K562 (cell line): ENCODE measurements around the gene SLC34A3.

Experiments
- DNMT1 ChIP-seq: fragments of 450-650 bp; IDR thresholded peaks from 2 replicates; pipeline ENCODE4 v1.6.1; 2016; ENCODE audit warnings: antibody characterized with exemption, mild to moderate bottlenecking
- ELF2 ChIP-seq: fragments of 250-450 bp; sonication (Bioruptor Pico); IDR thresholded peaks from 2 replicates; pipeline ENCODE4 v1.5.0; 2021; ENCODE audit warnings: mild to moderate bottlenecking
- FOXP1 ChIP-seq: sonication (generic); formaldehyde crosslinking; IDR thresholded peaks from 2 replicates; pipeline ENCODE4 v1.8.0; 2022; ENCODE audit warnings: mild to moderate bottlenecking, missing genetic modification reagents
- HDAC6 ChIP-seq: IDR thresholded peaks from 2 replicates; pipeline ENCODE4 v1.6.1; 2012; ENCODE audit warnings: low read depth, mild to moderate bottlenecking, control low read depth, inconsistent platforms, low read length, moderate library complexity
- HDGF ChIP-seq: fragments of 450-650 bp; IDR thresholded peaks from 2 replicates; pipeline ENCODE4 v1.6.1; 2016
- SMARCE1 ChIP-seq: fragments of 450-650 bp; IDR thresholded peaks from 2 replicates; pipeline ENCODE4 v1.7.1; 2016; ENCODE audit warnings: mild to moderate bottlenecking
- SOX6 ChIP-seq: fragments of 450-650 bp; IDR thresholded peaks from 2 replicates; pipeline ENCODE4 v1.6.1; 2014; ENCODE audit warnings: mild to moderate bottlenecking
- ZNF3 ChIP-seq: fragments of 250-450 bp; sonication (Bioruptor Pico); IDR thresholded peaks from 2 replicates; pipeline ENCODE4 v1.5.0; 2021; ENCODE audit warnings: mild to moderate bottlenecking, moderate library complexity
- TF ChIP-seq, protein P1 (sequence below): sonication (generic); formaldehyde crosslinking; IDR thresholded peaks from 2 replicates; pipeline ENCODE4 v1.8.1; 2023; ENCODE audit warnings: mild to moderate bottlenecking, missing genetic modification reagents
- TF ChIP-seq, protein P2 (sequence below): fragments of 450-650 bp; IDR thresholded peaks from 2 replicates; pipeline ENCODE4 v1.6.1; 2016; ENCODE audit warnings: antibody characterized with exemption
- TF ChIP-seq, protein P3 (sequence below), 3 experiments: IDR thresholded peaks in 2 of 3; conservative IDR thresholded peaks in 1 of 3; 2 replicates each; pipeline ENCODE4 v1.5.1; 2011 to 2012; ENCODE audit warnings: low read length in 3 of 3, mild to moderate bottlenecking in 3 of 3, control low read depth in 2 of 3, improper control_type of control experiment in 1 of 3, inconsistent platforms in 1 of 3, low read depth in 1 of 3, mixed read lengths in 1 of 3, moderate library complexity in 1 of 3; ENCODE audit not compliant: insufficient read depth in 2 of 3

DNA sequence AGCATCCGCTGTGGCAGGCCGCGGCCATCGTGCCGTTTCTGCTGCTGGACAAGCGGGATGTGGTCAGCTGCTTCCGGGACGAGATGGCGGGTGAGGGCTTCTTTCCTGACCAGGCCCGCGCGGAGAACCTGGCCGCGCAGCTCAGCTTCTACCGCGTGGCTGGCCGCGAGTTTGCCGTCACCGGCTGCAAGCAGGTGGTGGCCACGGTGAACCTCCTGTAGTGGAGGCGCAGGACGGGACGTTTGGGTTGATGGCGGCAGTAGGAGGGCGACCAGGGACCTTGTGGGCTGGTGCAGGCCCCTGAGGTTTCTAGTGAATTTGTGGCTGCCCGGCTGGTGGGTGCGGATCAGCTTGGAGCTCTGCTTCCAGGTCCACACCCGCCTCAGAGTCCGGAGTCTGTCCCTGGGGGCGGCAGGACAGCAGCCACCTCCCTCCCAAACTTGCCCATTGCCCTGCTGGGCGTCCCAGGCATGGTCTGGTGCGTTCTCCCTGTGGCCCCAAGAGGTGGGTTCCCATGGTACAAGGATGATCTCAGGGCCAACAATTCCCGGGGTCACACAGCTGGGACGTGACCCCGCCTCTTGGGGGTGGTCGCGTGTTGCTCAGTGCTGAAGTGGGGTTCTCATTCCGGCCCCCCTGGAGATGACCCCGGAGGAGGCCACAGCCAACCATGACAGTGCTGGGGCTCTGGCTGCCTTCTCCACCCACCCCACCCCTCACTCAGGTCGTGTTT is 49.2 kb downstream of the SLC34A3 start:
- TF ChIP-seq SOX6 (no peak), DNMT1 (no peak), SMARCE1 (no peak), ZNF3 (no peak), HDGF (no peak), ELF2 (CRISPR knock-in tag) (no peak), FOXP1 (CRISPR knock-in tag) (no peak), HDAC6 (no peak)
- TF ChIP-seq, protein P1, sequence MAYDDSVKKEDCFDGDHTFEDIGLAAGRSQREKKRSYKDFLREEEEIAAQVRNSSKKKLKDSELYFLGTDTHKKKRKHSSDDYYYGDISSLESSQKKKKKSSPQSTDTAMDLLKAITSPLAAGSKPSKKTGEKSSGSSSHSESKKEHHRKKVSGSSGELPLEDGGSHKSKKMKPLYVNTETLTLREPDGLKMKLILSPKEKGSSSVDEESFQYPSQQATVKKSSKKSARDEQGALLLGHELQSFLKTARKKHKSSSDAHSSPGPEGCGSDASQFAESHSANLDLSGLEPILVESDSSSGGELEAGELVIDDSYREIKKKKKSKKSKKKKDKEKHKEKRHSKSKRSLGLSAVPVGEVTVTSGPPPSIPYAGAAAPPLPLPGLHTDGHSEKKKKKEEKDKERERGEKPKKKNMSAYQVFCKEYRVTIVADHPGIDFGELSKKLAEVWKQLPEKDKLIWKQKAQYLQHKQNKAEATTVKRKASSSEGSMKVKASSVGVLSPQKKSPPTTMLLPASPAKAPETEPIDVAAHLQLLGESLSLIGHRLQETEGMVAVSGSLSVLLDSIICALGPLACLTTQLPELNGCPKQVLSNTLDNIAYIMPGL (CRISPR knock-in tag), result no peak
- TF ChIP-seq, protein P2, sequence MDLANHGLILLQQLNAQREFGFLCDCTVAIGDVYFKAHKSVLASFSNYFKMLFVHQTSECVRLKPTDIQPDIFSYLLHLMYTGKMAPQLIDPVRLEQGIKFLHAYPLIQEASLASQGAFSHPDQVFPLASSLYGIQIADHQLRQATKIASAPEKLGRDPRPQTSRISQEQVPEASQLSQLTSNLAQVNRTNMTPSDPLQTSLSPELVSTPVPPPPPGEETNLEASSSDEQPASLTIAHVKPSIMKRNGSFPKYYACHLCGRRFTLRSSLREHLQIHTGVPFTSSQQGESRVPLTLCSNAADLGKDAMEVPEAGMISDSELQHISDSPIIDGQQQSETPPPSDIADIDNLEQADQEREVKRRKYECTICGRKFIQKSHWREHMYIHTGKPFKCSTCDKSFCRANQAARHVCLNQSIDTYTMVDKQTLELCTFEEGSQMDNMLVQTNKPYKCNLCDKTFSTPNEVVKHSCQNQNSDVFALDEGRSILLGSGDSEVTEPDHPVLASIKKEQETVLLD, result no peak
- TF ChIP-seq, protein P3, sequence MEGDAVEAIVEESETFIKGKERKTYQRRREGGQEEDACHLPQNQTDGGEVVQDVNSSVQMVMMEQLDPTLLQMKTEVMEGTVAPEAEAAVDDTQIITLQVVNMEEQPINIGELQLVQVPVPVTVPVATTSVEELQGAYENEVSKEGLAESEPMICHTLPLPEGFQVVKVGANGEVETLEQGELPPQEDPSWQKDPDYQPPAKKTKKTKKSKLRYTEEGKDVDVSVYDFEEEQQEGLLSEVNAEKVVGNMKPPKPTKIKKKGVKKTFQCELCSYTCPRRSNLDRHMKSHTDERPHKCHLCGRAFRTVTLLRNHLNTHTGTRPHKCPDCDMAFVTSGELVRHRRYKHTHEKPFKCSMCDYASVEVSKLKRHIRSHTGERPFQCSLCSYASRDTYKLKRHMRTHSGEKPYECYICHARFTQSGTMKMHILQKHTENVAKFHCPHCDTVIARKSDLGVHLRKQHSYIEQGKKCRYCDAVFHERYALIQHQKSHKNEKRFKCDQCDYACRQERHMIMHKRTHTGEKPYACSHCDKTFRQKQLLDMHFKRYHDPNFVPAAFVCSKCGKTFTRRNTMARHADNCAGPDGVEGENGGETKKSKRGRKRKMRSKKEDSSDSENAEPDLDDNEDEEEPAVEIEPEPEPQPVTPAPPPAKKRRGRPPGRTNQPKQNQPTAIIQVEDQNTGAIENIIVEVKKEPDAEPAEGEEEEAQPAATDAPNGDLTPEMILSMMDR (IDR thresholded peaks at IDR 0.05 in 2 of 3, conservative IDR thresholded peaks at IDR 0.05 in 1 of 3; ENCODE audit: insufficient read depth in 2 of 3, low read depth in 1 of 3, low read length in 3 of 3), result no peak
